Right renal pelvis (tissue), 4 donors: ENCODE data around the gene PLCH1. TPM values are rescaled to one million over a fixed set of nuclear protein-coding genes. Genes with fewer than 3 reads are reported as not detected.
A peak's percentile ranks its signal among the peaks of the same experiment; 100 is the strongest.
"Not testable (repeated sequence)": the region's sequence is repeated elsewhere in the genome, so short reads cannot be mapped to it uniquely, and the experiment has no call there.

ENCODE experiments used
- DNase-seq, 4 donors: peaks; one replicate each; pipeline ENCODE4 v3.0.0-alpha.2; 2013; ENCODE audit warnings: low read depth in 4 of 4, low spot score in 3 of 4, missing footprints in 1 of 4
- polyA plus RNA-seq, 4 donors: library from polyadenylated mRNA; unstranded; fragments of 120-200 nt; gene quantifications; one replicate each; pipeline ENCODE4 v1.2.1, GENCODE V29; 2013; ENCODE audit not compliant: insufficient read length in 4 of 4

The PLCH1 gene
- polyA plus RNA-seq, 4 donors, result 10.1 to 10.5 (median 10.3) TPM

DNA sequence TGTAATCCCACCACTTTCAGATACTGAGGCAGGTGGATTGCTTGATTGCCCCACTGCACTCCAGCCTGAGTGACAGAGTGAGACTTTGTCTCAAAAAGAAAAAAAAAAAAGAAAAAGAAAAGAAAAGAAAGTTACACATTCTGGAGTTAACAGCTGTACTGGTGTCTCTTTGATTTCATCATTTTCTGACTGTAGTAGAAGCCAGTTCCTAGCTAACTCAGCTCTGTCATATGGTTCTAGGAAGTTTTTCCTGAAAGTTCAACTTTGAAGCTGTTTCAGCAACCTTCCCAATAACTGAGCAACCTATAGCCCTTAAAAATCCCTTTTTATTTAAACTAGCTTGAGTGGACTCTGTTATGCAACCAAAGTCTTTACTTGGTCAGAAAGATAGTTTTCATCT lies 346.8 kb downstream of the PLCH1 start:
- no peak for DNase-seq

DNA sequence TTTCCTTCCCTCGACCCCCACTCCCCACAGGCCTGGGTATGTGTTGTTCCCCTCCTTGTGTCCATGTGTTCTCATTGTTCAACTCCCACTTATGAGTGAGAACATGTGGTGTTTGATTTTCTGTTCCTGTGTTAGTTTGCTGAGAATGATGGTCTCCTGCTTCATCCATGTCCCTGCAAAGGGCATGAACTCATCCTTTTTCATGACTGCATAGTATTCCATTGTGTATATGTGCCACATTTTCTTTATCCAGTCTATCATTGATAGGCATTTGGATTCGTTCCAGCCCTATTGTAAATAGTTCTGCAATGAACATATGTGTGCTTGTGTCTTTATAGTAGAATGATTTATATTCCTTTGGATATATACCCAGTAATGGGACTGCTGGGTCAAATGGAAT lies 350.0 kb downstream of the PLCH1 start:
- DNase-seq, result not testable (repeated sequence)

DNA sequence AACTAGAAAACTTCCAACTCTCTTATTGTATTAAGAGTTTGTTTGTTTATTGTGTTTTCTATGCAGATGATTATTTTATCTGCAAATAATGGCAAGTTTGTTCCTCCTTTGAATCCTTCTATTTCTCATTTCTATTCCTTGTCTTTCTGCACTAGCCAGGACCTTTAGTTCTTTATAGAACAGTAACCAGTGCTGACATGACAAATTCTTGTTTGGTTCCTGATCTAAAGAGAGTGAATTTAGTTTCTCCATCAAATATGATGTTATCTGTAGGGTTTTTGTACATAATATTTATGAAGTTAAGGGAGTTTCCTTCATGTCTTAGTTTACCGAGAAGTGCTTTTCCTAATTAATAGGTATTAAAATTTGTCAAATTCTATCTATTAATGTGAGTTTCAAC lies 350.6 kb downstream of the PLCH1 start:
- no peak for DNase-seq

DNA sequence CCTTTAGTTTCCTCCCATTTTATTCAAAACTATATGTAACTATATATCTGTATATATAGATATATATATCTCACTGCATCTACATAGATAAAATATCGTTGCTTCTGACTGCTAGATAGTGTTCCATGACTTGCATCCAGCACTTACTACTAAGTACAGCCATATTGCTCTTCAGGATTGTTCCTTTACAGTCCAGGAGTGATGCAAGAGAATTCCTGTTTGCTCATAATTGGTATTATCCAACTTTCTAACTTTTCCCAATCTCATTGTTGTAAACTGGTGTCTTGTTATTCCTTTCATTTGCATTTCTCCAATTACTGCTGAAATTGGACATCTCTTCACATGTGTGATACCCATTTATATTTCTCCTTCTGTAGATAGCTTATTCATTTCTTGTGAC lies 351.6 kb downstream of the PLCH1 start:
- no peak for DNase-seq

DNA sequence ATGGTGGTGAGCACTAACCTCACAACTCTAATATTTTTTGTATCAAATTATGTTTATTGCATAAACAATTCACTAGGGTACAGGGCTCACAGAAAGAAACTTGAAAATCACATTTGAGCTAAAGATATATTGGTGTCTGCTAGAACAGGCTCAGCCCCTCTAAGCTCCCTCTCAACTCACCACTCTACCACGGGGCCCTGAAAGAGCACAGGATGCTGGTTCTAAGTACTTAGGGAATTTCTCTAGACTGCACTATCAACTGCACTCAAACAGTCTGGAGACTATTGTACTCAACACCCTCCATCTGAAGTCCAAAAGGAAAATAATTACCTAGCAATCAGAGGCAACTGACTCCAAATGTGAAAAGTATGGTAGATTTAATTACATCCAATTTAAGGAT lies 352.7 kb downstream of the PLCH1 start:
- no peak for DNase-seq

DNA sequence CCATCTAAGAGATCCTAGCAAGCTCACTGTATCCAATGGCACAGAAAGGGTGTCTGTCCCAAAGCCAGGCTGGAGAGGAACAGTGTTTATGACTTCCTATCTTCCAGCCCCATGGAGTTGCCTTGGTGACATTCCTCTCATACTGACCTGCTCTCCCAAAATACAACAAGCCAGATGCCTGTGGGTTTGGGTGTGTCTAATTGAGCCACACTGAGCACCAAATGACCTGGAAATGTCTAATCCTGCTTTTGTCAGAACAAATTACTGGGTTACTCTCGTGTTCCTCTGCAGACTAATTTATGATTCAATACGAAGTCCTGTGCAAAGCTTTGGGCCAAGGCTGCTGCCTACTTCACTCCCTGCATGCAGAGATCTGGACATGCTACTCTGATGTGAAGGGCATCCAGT lies 353.3 kb downstream of the PLCH1 start:
- DNase-seq, result no peak

DNA sequence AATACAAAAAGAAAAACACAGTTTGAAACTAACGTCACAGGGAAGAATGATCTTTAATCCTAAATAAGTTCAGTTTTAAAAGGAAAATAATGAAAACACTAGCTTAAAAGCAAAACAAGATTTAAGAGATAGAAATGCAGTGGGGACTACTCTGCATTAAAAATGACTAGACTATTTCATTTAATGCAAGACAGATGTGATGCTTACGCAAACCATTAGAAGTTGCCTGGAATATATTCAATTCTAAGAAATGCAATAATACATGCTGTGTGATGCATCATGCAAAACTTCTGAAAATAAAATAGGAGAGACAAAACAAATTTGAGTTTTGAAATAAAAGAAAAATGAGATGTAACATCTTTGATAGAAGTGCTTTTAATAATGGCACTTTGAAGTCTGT lies 353.8 kb downstream of the PLCH1 start:
- DNase-seq, result no peak

DNA sequence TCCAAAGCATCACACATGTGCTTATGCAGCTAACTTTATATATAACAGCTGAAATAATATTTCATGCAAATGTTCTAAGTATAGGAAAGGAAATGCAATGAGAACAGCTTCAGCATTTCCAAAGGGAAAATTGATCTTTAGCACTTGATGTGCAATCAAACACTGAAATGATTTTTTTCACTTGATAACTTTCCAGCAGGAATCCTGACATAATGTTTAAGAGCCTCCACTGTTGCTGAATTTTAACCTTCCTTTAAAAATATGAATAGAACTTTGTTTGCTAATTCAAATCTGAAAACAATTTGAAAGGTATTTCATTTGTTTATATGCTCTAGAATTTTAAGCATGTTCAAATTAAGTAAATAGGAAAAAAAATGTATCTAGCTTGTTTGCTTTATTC lies 354.5 kb downstream of the PLCH1 start:
- DNase-seq, result no peak

DNA sequence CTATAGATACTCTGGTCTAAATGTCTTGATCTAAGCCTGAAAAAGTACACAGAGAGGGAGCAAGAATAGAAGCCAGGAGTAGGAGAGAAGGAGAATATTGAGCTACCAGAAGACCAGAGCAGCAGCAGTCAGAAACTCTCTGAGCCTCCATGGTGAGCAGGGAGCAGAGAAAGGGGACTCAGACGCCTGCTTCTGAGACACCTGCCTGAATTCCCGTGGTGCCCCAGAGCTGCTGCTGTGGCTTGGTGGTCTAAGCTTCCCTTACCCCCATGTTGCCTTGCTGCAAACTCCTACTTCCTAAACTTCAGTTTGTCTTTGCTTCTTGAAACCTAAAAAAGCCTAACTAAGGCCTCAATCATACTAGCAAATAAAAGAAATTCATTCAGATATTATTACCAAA lies 356.5 kb downstream of the PLCH1 start:
- DNase-seq, result no peak

DNA sequence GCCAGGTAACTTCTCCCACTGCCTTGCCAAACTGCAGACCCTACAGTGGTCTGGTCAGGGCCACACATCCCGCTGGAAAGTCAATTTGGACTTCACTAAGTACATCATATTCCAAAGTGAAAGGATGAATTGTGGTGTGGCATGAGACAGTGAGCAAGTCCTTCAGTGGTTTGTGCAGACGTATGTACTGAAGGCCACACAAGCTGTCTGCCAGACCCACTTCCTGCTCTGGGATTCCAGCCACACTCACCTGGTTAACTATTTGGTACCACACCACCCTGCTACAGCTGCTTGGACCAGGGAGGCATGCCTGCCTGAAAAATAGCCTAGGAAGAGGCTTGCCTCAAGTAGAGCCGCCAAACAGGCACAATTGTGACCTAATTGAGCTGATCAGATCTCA lies 357.3 kb downstream of the PLCH1 start:
- DNase-seq, result no peak

DNA sequence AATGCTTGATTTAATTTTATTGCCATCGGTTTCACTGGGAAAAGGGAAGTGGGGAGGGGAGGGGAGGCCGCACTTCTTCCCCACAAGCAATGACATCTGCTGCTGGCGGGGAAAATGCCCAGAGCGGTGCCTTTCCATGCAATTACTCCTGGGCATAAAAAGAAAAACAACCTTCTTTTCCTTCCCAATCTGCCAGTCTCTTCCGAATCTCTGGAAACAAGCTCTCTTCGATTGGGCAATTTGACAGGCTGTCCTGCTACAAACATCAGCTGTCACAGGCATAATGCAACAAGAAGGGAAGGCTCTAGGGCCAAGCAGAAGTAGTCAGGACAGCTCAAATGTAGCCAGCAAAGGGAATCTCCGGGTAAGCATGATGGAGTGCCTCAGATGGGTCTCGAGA lies 358.0 kb downstream of the PLCH1 start:
- no peak for DNase-seq

DNA sequence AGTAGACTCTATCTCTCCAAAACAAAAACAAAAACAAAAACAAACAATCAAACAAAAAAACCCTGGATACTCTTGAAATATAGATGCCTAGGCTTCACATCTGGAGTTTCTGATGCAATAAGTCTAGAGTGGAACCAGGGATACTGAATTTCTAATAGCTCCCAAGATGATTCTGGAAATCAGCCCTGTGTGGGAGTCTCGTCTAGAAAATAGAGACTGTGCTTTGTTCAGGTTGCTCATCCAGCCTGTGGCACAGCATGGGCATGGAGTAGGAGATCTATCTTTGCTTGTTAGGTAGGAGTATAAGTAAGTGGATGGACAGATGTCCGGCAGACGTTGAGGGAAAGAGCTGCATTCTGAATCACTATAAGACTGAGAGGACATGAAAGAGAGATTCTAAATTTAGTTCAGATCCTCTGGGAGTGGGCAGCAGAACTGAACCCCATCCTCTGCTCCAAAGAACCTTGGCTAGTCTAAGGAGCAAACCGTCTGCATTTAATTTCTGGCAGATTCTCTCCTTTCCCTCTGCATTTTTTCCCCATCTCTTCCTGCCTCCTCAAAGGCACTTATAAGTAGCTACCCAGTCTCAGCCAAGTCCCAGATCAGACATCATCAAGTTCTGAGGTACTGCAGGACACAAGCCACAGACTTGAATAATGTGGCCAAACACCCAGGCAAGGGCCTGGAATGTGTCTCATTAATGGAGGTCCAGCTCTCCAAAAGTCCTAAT lies 358.8 kb downstream of the PLCH1 start:
- DNase-seq, result no peak

DNA sequence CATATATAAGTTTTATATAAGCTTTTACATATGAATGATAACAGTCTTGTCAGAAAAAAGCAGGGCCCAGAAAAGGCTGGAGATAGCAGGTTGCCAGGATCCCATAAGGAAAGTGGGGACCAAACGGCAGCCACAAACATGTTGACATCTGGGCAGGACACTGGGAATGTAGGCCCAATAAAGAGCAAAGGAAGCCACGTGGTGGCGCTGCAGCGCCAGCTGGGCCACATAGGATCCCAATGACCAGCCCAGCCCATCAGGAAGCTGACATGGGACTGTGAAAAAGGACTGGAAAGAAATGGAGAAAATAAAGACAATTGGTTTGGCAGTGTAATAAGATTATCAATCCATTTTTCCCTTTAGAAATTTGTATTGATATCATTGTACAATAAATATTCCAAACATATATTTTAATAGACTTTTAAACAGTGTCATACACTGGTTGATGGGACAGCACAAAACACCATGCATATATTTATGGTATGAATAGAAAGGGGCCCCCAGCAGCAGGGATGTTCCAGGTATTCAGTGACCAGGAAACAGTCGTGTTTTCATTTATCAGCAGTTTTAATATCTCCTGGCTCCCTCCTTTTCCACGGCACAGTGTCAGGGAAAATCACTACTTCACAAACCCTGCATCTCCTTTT lies 362.4 kb downstream of the PLCH1 start:
- DNase-seq, result peak; percentile 33 to 65 (median 40)

DNA sequence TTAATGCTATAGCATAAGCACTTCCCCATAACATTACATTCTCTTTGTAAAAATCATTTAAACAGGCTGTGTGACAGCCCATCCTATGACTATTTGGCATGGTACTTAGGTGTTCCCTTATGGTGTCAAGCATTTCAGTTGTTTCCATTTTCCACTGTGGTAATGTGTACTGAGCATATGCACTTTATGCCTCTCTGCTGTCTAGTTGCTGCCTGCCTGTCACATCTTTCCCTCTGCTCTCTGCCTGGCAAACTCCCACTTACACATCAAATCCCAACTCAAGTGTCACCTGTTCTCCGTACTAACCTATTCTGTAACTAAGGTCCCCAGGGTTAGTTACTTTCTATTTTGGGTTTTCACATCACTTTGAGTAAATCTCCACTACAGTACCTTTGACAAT lies 367.0 kb downstream of the PLCH1 start:
- no peak for DNase-seq

DNA sequence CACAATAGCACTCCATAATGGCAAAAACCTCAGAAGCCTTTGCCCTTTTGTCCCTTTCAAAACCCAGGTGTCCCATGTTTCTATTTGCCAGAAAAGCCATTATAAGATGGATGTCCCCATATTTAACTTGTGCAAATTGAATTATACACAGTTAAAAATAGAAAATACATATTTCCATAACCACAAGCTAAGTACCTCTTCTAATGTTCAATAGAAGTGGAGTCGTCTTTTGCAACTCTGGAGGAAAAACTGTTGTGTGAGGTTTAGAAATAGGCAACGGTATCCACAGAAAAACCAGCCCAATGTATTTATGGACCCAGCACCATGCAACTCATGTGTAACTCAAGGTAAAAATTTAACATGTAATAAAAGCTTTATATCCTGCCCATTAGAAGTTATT lies 367.8 kb downstream of the PLCH1 start:
- DNase-seq, result no peak

DNA sequence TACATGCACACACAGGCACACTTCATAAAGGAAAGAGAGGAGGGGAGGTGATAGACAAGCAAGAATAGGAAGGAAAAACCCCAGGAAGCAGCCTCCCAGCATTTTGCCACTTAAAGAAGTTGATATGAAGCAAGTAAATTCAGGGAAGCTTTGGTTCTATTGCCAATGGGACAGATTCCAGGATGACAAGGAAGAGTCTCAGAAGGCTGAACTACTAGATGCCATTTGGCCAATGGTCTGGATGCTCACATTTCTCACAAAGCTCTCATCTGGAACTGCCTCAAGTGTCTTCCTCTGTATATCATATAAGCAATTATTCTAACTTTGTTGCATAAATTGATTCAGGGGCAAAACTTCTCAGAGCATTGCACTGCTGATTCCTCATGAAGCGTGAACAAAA lies 372.6 kb downstream of the PLCH1 start:
- no peak for DNase-seq

DNA sequence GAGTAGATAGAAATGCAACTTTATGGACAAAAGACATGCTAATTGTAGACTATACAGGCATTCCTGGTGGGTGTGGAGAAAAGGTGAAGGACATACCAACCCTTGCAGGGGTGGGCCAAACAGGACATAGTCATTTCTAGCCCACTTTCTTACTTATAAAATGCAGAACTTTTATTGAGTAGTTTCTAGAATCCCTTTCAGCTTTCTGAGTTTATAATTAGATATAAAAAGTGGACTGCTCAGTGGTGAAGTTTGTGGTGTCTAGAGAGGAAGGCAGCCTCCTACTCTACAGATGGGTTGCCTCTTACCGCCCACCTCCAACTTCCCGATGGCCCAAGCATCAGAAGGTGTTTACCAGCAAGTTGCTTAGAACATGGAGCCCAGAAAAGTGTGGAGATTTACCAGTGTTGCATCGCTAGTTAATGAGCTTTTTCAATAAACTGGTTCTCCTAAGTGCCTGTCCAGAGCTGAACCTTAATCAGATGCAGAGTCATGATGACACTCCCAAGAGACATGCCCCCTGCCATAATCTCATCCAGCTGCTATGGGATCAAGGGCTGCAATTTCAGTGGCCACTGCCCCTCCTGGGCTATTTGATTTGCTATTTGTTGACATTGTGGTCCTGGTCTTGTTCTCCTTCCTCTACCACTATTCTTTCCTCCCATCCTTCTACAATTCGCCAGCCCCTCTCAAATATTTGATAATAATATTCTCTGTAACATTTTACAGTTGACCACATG lies 373.9 kb downstream of the PLCH1 start:
- no peak for DNase-seq

DNA sequence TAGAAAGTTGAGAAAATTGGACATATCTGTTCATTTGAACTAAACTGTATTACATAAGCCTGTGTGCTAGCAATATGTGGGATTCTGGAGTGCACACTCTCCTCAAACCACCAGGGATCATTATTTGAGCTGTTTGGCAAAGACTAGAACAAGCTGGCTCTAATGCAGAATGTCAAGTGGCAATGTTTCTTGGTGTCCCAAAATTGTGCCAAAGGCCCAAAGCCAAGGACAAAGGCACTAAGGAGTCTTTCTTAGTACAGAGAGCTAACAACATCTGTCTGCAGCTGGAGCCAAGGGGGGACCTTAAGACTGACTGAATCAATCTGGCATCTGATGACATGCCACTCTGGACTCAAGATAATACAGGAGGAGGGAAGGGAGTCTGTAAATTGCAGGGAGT lies 374.7 kb downstream of the PLCH1 start:
- no peak for DNase-seq

DNA sequence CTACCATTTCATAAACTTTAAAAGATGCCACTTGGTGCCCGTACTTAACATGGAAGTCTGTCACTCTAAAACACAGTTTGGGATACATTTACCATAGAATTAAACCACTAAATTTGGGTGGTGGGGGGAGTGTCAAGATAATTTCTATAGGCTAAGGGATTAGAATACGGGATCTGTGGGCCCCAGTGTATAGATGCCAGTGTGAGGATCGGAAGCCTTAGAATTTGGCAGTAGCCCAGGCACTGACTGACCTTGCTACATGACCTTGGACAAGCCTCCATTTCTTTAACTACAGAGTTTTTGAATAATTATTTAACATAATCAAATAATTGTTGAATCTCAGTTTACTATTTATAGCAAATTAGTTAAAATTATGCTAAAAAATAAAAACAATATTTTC lies 375.1 kb downstream of the PLCH1 start:
- no peak for DNase-seq

DNA sequence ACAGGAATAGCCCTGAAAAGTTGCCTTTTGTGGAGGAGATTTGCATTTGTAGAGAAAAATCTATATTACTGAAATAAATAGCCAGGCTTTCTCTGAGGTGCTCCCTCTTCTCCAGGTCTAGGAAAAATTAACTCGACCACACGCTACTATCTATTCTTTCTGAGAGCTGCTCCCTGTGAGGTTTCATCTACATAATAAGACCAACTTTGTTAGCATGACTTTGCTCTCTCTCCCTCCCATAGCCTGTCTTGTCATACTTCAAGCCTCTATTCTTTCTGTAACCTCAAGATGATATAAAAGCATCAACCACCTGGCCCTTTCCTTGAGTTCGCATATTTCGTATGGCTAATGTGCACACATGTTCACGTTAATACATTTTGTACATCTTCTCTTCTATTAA lies 375.6 kb downstream of the PLCH1 start:
- DNase-seq, result no peak

DNA sequence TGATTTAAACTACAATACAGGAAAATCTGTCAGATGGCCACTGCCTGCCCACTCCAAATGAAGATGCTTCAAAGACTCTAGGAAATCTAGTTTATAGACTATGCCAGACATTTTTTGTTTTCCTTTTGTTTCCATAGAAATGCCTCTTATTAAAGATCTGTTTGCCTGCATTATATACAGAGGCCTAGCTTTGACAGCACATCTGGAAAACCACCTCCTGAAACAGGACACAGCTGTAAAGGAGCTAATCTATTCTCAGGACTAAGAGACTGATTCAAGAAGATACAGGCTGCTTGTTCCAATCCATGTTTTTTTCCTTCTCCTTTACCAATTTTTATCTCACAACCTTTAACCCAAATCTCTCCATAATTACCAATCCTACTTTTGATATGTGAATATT lies 376.1 kb downstream of the PLCH1 start:
- DNase-seq, result no peak

DNA sequence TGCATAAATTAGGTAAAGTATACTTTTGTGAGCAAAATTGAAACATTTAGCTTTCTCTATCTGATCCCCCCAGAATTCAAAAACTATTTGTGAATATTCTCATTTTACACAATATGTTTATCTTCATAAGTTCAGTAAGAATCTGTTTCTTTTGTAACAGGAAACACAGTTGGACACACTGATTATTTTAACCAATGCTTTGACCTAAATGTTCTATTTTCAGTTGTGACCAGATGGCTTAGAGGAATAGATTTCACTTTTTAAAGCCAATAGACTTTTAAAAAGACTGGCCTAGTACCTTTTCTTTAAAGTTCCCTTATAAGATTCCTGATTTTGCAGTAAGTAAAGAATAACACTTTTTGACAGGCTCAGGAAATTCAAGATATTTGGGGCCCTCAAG lies 377.4 kb downstream of the PLCH1 start:
- DNase-seq, result no peak
